Psoas muscle (tissue), 8 donors: ENCODE data around the gene GABARAP. TPM values are rescaled to one million over a fixed set of nuclear protein-coding genes. Genes with fewer than 3 reads are reported as not detected.

Source experiments
- ATAC-seq, 4 donors: fragments of 200-7000 bp; cut with Tn5 transposase; one replicate each; pipeline ENCODE4 v1.9.1; 2020; ENCODE audit warnings: moderate library complexity in 3 of 4, mild to moderate bottlenecking in 2 of 4
- DNase-seq, 2 donors: peaks; one replicate each; pipeline ENCODE4 v3.0.0-alpha.2; 2020
- H3K27ac ChIP-seq: fragments of 200-600 bp; one replicate; pipeline ENCODE4 v1.8.0; 2022
- H3K27me3 ChIP-seq, 3 donors: fragments of 200-600 bp in 1 of 3; one replicate each; pipeline versions ENCODE4 v1.6.1 to v1.8.0; 2013 to 2022; ENCODE audit warnings: low read length in 2 of 3, mild to moderate bottlenecking in 2 of 3, moderate library complexity in 1 of 3; ENCODE audit not compliant: insufficient read depth in 3 of 3
- H3K36me3 ChIP-seq, 2 donors: fragments of 200-600 bp in 1 of 2; one replicate each; pipeline versions ENCODE4 v1.6.1 to v1.8.0; 2013 to 2022; ENCODE audit warnings: low read depth in 1 of 2, mild to moderate bottlenecking in 1 of 2, moderate library complexity in 1 of 2; ENCODE audit not compliant: insufficient read depth in 1 of 2
- H3K4me1 ChIP-seq: fragments of 200-600 bp; one replicate; pipeline ENCODE4 v1.8.0; 2022
- H3K4me3 ChIP-seq: fragments of 200-600 bp; one replicate; pipeline ENCODE4 v1.8.0; 2022; ENCODE audit warnings: mild to moderate bottlenecking
- H3K9me3 ChIP-seq: fragments of 200-600 bp; one replicate; pipeline ENCODE4 v1.8.0; 2022
- CTCF ChIP-seq: fragments of 200-600 bp; IDR thresholded peaks from one replicate; pipeline ENCODE4 v1.8.0; 2022; ENCODE audit warnings: antibody characterized with exemption
- WGBS, 3 donors: extraction: QIAGEN DNeasy Blood & Tissue Kit; methylation state at CpG; one replicate each; pipeline versions ENCODE4 v1.1.6 to v1.1.7; 2013; 5-methylcytosine and 5-hydroxymethylcytosine counted together
- intact Hi-C, 2 donors: fragments of 100-400 bp; cut with DNase I; formaldehyde crosslinking; loops; one replicate each; pipeline versions ENCODE4 v1.11.0 to v1.14.2; 2022
- polyA plus RNA-seq, 3 donors: library from polyadenylated mRNA; stranded (reverse); fragments of 200-250 nt; gene quantifications; one replicate each; pipeline ENCODE4 v1.2.3, GENCODE V29; 2013
- total RNA-seq, 4 donors: library from RNA; stranded (reverse); fragmentation: NEBNext Ultra II Directional in 2 of 4; extraction: Animal tissue kit (Norgen Biotek cat#: 25700) in 2 of 4; gene quantifications; one replicate each; pipeline versions ENCODE4 v1.2.1 to v1.2.4, GENCODE V29; 2021 to 2023
- donor health status: healthy with polysubstance abuse.
- donor health status: DM: no; HTN: no; CAD: no; lungs with moderate emphysema.
- donor health status: Bipolar disorder and iron deficiency.
- donor health status: healthy.
- donor health status: DM: yes; HTN: yes; CAD: no.
- donor health status: DM: no; HTN: no; CAD: no.
- donor health status: DM: no; HTN: no; CAD: no.
- donor health status: DM: yes; HTN: yes; CAD: no.

GABARAP gene
- total and polyA plus RNA-seq, 7 donors = 344 to 569 (median 482) TPM

- peak overlapping the region; percentile 50 for H3K4me3 ChIP-seq
- 40 to 47% (median 42%) methylated on average over 7 of the region's 7 CpGs for WGBS, 3 donors
- H3K27ac ChIP-seq = no peak overlapping the region
- H3K27me3 ChIP-seq = peaks cover 0 to 19% (median 0%) of the 10 kb centered on the region in 3 donors
- TF ChIP-seq CTCF = no peak
- H3K4me1 ChIP-seq = peaks cover 19% of the 10 kb centered on the region
- ATAC-seq (no peak), DNase-seq (peak in 1 of 2 donors; percentile 13)
- intact Hi-C loops = no loop called here
- no peaks in the 10 kb centered on the region for H3K9me3 ChIP-seq
- peaks cover 0 to 9% of the 10 kb centered on the region in 2 donors for H3K36me3 ChIP-seq
Observed at GRCh38 chr17:7216242-7217112, 25.8 kb downstream of the GABARAP start.

- no peak overlapping the region for H3K27ac ChIP-seq
- WGBS, 3 donors = 28 to 45% (median 32%) methylated on average over 10 of the region's 10 CpGs
- ATAC-seq = no peak
- H3K4me1 ChIP-seq = peaks cover 11% of the 10 kb centered on the region
- peak in 1 of 2 donors; percentile 18 for DNase-seq
- H3K9me3 ChIP-seq = no peaks in the 10 kb centered on the region
- peak overlapping the region; percentile 71 for H3K4me3 ChIP-seq
- peaks cover 0 to 2% of the 10 kb centered on the region in 2 donors for H3K36me3 ChIP-seq
- intact Hi-C loops = no loop called here
- TF ChIP-seq CTCF = no peak
- H3K27me3 ChIP-seq = peaks cover 0 to 19% (median 1%) of the 10 kb centered on the region in 3 donors
Observed at GRCh38 chr17:7215652-7216180, 26.5 kb downstream of the GABARAP start.

GRCh38 chr17:7215136-7215638 lies 27.1 kb downstream of the GABARAP start:
- ATAC-seq = no peak

More at GRCh38 chr17:7215136-7215638, 27.1 kb downstream of the GABARAP start:
- 20 to 25% (median 23%) methylated on average over 9 of the region's 9 CpGs for WGBS, 3 donors
- peaks cover 0 to 19% (median 1%) of the 10 kb centered on the region in 3 donors for H3K27me3 ChIP-seq
- no peaks in the 10 kb centered on the region for H3K36me3 ChIP-seq
- no peaks in the 10 kb centered on the region for H3K9me3 ChIP-seq
- no peak for DNase-seq
- peaks cover 9% of the 10 kb centered on the region for H3K4me1 ChIP-seq
- H3K27ac ChIP-seq = no peak overlapping the region
- intact Hi-C loops = no loop called here
- H3K4me3 ChIP-seq = peak overlapping the region; percentile 71
- no peak for TF ChIP-seq CTCF
